ENCODE data around the gene PYY. TPM values are rescaled to one million over a fixed set of nuclear protein-coding genes. Genes with fewer than 3 reads are reported as not detected.

PYY gene
- total RNA-seq, 3 donors from 2014 or later, result 0.88 to 0.98 TPM; not detected in 1

DNA sequence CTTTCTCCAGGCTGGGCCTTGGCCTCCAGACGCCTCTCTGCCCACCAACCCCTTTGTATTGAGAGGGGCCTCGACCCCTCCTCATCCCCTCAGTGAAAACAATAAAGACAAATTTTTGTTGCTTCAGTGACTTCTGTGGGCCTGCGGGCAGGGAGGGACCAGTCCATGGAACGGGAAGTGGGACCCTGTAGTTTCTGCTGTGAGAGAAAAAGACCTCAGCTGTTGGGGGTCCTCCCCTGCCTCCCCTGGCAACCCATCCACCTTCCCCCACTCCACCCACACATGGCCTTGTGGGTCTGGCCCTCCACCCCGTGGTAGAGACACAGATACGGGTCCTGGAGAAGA, 14.9 kb downstream of the PYY start:
- H3K4me3 ChIP-seq, result no peak overlapping the region
- DNase-seq (ENCODE audit: low spot score in 2 of 2), result no peak
- H3K36me3 ChIP-seq, result no peaks in the 10 kb centered on the region
- no peaks in the 10 kb centered on the region for H3K9me3 ChIP-seq
- TF ChIP-seq, protein P1, sequence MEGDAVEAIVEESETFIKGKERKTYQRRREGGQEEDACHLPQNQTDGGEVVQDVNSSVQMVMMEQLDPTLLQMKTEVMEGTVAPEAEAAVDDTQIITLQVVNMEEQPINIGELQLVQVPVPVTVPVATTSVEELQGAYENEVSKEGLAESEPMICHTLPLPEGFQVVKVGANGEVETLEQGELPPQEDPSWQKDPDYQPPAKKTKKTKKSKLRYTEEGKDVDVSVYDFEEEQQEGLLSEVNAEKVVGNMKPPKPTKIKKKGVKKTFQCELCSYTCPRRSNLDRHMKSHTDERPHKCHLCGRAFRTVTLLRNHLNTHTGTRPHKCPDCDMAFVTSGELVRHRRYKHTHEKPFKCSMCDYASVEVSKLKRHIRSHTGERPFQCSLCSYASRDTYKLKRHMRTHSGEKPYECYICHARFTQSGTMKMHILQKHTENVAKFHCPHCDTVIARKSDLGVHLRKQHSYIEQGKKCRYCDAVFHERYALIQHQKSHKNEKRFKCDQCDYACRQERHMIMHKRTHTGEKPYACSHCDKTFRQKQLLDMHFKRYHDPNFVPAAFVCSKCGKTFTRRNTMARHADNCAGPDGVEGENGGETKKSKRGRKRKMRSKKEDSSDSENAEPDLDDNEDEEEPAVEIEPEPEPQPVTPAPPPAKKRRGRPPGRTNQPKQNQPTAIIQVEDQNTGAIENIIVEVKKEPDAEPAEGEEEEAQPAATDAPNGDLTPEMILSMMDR (IDR thresholded peaks at IDR 0.05), result no peak
- TF ChIP-seq POLR2AphosphoS5 (IDR thresholded peaks at IDR 0.05) (no peak), POLR2A (IDR thresholded peaks at IDR 0.05) (no peak)
- H3K27ac ChIP-seq, result no peak overlapping the region
- H3K4me1 ChIP-seq, result peaks cover 0 to 5% of the 10 kb centered on the region in 2 donors
- H3K27me3 ChIP-seq, result peaks cover 0 to 8% of the 10 kb centered on the region in 2 donors
- intact Hi-C loops (cut with DNase I; ENCODE audit: low total_unique reads), result no loop called here

DNA sequence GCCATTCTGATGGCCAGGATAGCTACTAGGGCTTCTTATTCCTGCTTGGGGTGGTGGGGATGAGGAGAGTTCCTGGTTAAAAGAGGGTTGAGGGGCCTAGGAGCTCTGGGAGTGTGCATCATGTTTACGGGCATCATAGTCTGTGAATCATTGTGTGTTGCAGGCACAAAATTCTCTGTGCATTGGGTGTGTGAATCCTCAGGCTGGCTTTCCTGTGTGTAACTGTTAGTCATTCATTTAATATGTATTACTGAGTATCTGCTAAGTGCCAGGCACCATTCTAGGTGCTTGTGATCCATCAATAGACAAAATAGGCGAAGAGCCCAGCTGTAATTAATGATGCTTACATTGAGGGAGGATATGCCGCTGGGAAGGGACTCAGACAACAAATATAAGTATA, 17.3 kb downstream of the PYY start:
- Histone ChIP-seq H3K36me3 (no peaks in the 10 kb centered on the region), H3K27me3 (peaks cover 0 to 8% of the 10 kb centered on the region in 2 donors), H3K27ac (no peak overlapping the region), H3K4me3 (no peak overlapping the region), H3K9me3 (no peaks in the 10 kb centered on the region), H3K4me1 (peaks cover 0 to 5% of the 10 kb centered on the region in 2 donors)
- TF ChIP-seq, protein P1 (IDR thresholded peaks at IDR 0.05), result no peak
- no peak for TF ChIP-seq POLR2AphosphoS5 (IDR thresholded peaks at IDR 0.05)
- TF ChIP-seq POLR2A (IDR thresholded peaks at IDR 0.05), result no peak
- no peak for DNase-seq (ENCODE audit: low spot score in 2 of 2)
- intact Hi-C loops (cut with DNase I; ENCODE audit: low total_unique reads), result no loop called here

DNA sequence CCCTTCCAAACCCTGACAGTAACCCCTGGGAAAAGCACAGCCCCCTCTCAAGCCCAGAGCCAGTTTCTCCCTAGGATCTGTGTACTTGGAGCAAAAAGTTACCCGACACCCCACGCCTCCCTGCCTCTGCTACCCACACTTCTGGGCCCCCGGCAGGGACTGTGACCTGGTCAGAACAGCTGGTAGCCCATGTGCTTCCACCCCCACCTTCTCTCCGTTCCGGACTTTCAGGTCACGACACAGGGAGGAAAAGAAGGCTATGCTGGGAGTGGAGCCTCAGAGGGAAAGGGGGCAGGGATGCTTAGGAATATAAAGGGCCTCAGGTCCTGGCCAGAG, 17.8 kb downstream of the PYY start:
- intact Hi-C loops (cut with DNase I; ENCODE audit: low total_unique reads), result no loop called here
- peaks cover 0 to 8% of the 10 kb centered on the region in 2 donors for H3K27me3 ChIP-seq
- no peak for DNase-seq (ENCODE audit: low spot score in 2 of 2)

DNA sequence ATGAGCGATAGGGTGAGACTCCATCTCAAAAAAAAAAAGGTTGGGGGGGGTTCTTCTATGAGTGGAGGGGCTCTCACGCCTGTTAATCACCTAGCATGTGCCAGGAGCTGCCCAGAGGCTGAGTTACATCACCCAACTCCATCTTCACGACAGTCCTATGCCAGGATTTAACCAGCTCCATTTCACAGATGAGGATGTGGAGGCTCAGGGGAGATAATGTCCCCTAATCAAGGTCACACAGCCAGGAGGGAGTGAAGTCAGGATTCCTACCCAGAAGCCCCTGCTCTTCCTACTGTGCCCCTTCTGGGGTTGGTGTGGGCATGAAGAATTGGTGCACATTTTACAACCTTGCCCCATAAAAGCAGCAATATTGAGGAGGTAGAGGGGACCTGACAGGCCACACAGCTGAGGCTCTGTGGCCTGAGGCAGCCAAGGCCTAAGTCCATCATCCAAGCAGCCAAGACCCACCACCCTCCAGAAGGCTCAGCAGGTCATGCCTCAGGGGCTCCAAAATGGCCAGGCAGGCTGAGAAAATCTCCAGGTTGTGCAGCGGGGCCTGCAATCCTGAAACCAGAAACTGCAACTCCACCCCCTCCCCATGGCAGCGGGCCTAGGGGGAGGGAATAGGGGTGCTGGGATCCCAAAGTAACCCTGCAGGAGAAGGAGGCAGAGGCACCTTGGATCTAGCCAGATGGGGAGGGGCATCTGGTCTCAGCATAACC, 18.4 kb downstream of the PYY start:
- Histone ChIP-seq H3K36me3 (no peaks in the 10 kb centered on the region), H3K4me3 (no peak overlapping the region), H3K9me3 (no peaks in the 10 kb centered on the region), H3K27ac (no peak overlapping the region), H3K27me3 (peaks cover 0 to 8% of the 10 kb centered on the region in 2 donors), H3K4me1 (peaks cover 0 to 5% of the 10 kb centered on the region in 2 donors)
- TF ChIP-seq POLR2A (IDR thresholded peaks at IDR 0.05) (no peak), POLR2AphosphoS5 (IDR thresholded peaks at IDR 0.05) (no peak)
- TF ChIP-seq, protein P1 (IDR thresholded peaks at IDR 0.05), result no peak
- DNase-seq (ENCODE audit: low spot score in 2 of 2), result no peak
- intact Hi-C loops (cut with DNase I; ENCODE audit: low total_unique reads), result no loop called here

More for the DNA sequence above, 17.8 kb downstream of the PYY start:
- no peak for TF ChIP-seq POLR2A (IDR thresholded peaks at IDR 0.05)
- TF ChIP-seq, protein P1 (IDR thresholded peaks at IDR 0.05), result no peak
- TF ChIP-seq POLR2AphosphoS5 (IDR thresholded peaks at IDR 0.05), result no peak
- H3K36me3 ChIP-seq, result no peaks in the 10 kb centered on the region
- no peaks in the 10 kb centered on the region for H3K9me3 ChIP-seq
- H3K4me1 ChIP-seq, result peaks cover 0 to 5% of the 10 kb centered on the region in 2 donors
- no peak overlapping the region for H3K27ac ChIP-seq
- H3K4me3 ChIP-seq, result no peak overlapping the region

DNA sequence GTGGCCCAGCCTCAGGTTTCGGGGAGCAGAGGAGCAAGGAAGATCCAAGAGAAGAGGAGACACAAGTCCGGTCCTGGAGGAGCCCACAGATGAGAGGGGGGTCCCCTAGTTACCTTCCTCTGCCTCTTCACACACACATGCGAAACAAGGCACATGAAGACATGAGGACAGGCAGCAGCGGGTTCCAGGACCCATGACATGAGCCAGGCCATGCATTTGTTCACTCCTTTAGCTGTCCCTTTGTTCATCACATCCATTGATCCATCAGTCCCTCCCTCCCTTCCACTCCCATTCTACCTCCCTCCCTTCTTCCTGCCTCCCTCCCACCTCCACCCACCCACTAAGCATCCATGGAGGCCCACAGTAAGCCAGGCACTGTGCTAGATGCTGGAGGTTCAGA, 20.8 kb downstream of the PYY start:
- TF ChIP-seq, protein P1 (IDR thresholded peaks at IDR 0.05), result no peak
- no peak for TF ChIP-seq POLR2A (IDR thresholded peaks at IDR 0.05)
- TF ChIP-seq POLR2AphosphoS5 (IDR thresholded peaks at IDR 0.05), result no peak
- no peak overlapping the region for H3K27ac ChIP-seq
- intact Hi-C loops (cut with DNase I; ENCODE audit: low total_unique reads), result no loop called here
- peaks cover 0 to 3% of the 10 kb centered on the region in 2 donors for H3K27me3 ChIP-seq
- H3K4me1 ChIP-seq, result peaks cover 0 to under 1% of the 10 kb centered on the region in 2 donors
- no peak for DNase-seq (ENCODE audit: low spot score in 2 of 2)
- H3K9me3 ChIP-seq, result no peaks in the 10 kb centered on the region
- H3K36me3 ChIP-seq, result no peaks in the 10 kb centered on the region
- H3K4me3 ChIP-seq, result no peak overlapping the region
